ENCODE results near the gene PPAT.
"Not testable (repeated sequence)": the region's sequence is repeated elsewhere in the genome, so short reads cannot be mapped to it uniquely, and the experiment has no call there.

Gene PPAT

GRCh38 chr4:56467284-56468096 lies 32.1 kb upstream of the PPAT start, which contains the start of gene SRP72:
Gene SRP72 (plus strand): TSS chr4:56467617. CDS start chr4:56467636, 19 bp downstream.
- DNase-seq (ENCODE audit: insufficient read length, low spot score) (peak; percentile 79), FAIRE-seq (no peak)
- no peak for TF ChIP-seq CTCF (IDR thresholded peaks at IDR 0.05; ENCODE audit: insufficient read depth, missing control alignments)

- FAIRE-seq (no peak), DNase-seq (ENCODE audit: insufficient read length, low spot score) (no peak)
- TF ChIP-seq CTCF (IDR thresholded peaks at IDR 0.05; ENCODE audit: insufficient read depth, missing control alignments): no peak
Measured at GRCh38 chr4:56466910-56467283, 31.5 kb upstream of the PPAT start.

- not testable (repeated sequence) for FAIRE-seq; DNase-seq (ENCODE audit: insufficient read length, low spot score)
Measured at GRCh38 chr4:56466296-56466761, 30.9 kb upstream of the PPAT start.

GRCh38 chr4:56465599-56466295 lies 30.3 kb upstream of the PPAT start:
- DNase-seq (ENCODE audit: insufficient read length, low spot score) (no peak), FAIRE-seq (no peak)
- no peak for TF ChIP-seq CTCF (IDR thresholded peaks at IDR 0.05; ENCODE audit: insufficient read depth, missing control alignments)

GRCh38 chr4:56464581-56464980 lies 29.2 kb upstream of the PPAT start:
- no peak for TF ChIP-seq CTCF (IDR thresholded peaks at IDR 0.05; ENCODE audit: insufficient read depth, missing control alignments)
- no peak for DNase-seq (ENCODE audit: insufficient read length, low spot score)
- no peak for FAIRE-seq

- no peak for FAIRE-seq
- no peak for TF ChIP-seq CTCF (IDR thresholded peaks at IDR 0.05; ENCODE audit: insufficient read depth, missing control alignments)
- DNase-seq (ENCODE audit: insufficient read length, low spot score): no peak
Measured at GRCh38 chr4:56463711-56464110, 28.3 kb upstream of the PPAT start.

- DNase-seq (ENCODE audit: insufficient read length, low spot score): no peak
- no peak for FAIRE-seq
- no peak for TF ChIP-seq CTCF (IDR thresholded peaks at IDR 0.05; ENCODE audit: insufficient read depth, missing control alignments)
Measured at GRCh38 chr4:56462157-56462556, 26.7 kb upstream of the PPAT start.
